HG02588 (cell line): Measurements from ENCODE around the gene ZNF550.

ENCODE experiments used
- ATAC-seq: cut with Tn5 transposase; IDR thresholded peaks from one replicate; pipeline ENCODE4 v1.9.1; 2021; ENCODE audit warnings: mild to moderate bottlenecking, moderate library complexity; ENCODE audit not compliant: unreplicated experiment

ZNF550 gene

GRCh38 chr19:57559404-57560025, at the start of gene ZNF550:
TSS of gene ZNF550 (minus strand) at chr19:57559863. CDS start at chr19:57559682, 181 bp downstream.
- ATAC-seq, result peak; percentile 96

- ATAC-seq, result no peak
These were observed 47.3 kb upstream of the ZNF550 start for GRCh38 chr19:57606931-57607330.

DNA sequence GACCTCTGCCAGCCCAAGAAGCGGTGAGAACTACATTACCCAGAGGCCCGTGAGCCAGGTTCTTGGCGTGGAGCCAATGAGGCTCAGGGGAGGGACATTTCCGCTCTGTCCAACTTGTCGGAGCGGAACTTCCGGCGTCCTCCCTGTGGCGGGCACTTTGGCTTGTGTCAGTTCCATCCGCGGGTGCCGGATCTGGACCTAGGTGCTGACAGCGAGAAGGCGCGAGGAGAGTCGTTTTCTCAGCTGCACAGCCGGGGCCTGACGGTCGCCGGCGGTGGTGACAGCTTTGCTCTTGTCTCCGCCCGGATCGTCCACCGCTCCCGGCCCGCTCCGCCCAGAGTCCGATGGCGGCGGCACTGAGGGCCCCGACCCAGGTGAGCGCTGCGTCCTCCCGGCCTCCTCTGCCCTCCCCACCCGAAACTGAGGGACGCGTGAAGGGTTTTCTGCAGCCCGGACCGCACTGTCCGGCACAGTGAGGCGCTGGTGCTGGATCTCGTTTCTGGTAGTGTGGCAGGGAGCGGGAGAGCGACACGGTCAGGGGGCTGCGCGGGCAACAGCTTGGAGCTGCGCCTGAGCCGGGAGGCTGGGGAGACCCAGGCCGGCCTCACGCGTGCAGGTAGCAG, 40.2 kb upstream of the ZNF550 start, which contains the start of gene ZNF530:
TSS of gene ZNF530 (plus strand) at position 125 of the 623 bp plus-strand sequence. CDS start 4,461 bp downstream, outside the sequence.
- peak; percentile 86 for ATAC-seq

GRCh38 chr19:57599377-57599760, 39.7 kb upstream of the ZNF550 start:
- no peak for ATAC-seq

- no peak for ATAC-seq
These were observed 27.9 kb upstream of the ZNF550 start for GRCh38 chr19:57587529-57587928.

- peak; percentile 74 for ATAC-seq
These were observed 24.1 kb upstream of the ZNF550 start, which contains the start of gene ZIK1 for GRCh38 chr19:57583521-57584416. TSS of gene ZIK1 (plus strand) at chr19:57584145. CDS start at chr19:57584357, 212 bp downstream.

DNA sequence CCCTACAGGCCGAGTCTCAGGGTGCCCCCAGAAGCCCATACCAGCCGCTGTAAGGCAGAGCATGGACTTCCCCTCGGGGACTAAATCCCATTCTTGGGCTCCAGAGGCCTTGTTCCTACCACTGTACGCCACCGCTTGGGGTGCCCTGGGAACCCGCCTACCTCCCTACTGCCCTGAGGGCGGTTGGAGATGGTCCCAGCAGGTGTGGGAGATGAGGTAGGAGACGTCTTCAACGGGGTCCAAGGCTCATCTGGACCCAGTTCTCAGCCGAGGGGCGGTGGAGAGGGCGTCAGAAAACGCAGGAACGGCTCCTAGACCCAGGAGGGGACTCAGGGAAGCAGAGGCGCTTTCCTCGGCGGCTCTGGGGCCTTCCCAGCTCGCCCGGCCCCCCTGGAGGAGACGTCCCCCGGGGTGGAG, 23.4 kb upstream of the ZNF550 start:
- ATAC-seq, result no peak

- peak; percentile 93 for ATAC-seq
These were observed 19.0 kb upstream of the ZNF550 start, which contains the start of gene ZNF416 for GRCh38 chr19:57578487-57579205. TSS of gene ZNF416 (minus strand) at chr19:57578911. CDS start at chr19:57578704, 207 bp downstream.

GRCh38 chr19:57576661-57577060, 17.0 kb upstream of the ZNF550 start:
- ATAC-seq, result no peak

DNA sequence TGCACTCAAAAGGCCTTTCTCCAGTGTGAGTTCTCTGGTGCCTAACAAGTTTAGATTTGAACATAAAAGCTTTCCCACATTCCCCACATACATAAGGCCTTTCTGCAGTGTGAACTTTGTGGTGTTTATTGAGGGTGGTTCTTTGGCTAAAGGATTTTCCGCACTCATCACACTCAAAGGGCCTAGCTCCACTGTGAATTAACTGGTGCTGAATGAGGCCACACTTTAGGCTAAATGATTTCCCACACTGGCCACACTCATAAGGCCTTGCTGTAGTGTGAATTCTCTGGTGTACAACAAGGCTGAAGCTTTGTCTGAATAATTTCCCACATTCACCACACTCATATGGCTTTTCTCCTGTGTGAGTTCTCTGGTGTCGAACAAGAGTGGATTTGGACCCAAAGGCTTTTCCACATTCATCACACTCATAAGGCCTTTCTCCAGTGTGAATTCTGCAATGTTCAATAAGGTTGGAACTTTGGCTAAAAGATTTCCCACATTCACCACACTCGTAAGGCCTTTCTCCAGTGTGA, 12.8 kb upstream of the ZNF550 start:
- no peak for ATAC-seq

GRCh38 chr19:57570707-57571106, 11.0 kb upstream of the ZNF550 start:
- ATAC-seq, result no peak

DNA sequence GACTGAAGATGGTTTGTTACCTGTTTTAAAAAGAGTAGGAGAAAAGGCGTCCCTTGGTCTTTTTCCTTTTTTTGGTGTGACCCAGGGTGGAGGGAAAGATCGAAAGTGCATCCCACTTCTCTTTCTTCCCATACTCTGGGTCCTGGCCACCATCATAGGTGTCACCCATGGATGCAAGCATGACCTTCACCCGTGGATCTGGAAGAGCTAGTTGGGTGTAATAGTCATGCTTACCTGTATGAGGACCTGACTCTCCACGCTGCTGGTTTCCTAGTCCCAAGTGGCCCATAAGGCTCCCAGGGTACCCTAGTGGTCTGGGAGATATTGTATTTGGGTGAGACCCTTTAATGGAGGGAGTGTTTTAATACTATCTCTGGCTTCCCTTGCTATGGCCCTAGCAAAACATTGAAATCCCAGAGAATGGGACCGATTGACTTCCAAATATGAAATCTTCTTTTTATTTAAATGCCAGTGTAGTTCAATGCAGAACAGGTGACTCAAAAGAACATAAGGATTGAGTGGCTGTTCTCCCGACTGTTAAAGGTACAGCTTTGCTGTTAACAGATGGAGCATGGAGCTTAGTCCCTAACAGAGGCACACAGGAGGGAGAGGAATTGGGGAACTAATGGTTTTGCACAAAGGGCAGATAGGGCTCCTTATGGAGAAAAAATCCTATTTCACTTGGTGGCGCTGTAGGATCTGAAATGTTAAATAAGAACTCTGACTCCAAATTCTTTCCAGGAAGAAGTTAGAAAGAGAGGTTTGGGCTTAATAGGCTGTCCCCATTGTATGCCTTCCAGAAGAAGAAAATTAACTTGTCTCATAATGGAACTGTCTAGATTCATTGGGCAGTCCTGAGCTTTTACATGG, 7.0 kb upstream of the ZNF550 start:
- ATAC-seq, result no peak

DNA sequence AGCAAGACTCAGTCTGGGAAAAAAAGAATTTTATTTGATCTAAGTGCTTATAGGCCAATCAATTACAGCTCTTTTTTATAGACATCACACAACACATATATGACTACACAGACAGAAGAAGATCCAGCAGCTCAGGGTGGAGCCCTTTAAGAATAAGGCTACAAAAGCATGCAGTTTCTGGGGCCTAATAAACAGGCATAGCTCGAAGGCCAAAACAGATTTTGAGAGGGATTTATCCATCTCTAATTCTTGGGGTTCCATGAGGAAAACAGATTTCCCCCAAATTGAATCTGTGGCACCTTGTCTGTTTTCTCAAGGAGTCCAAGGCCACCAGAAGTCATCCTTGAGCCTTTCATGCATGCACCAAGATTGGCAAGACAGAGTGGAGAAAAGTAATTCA, 3.9 kb upstream of the ZNF550 start:
- no peak for ATAC-seq

DNA sequence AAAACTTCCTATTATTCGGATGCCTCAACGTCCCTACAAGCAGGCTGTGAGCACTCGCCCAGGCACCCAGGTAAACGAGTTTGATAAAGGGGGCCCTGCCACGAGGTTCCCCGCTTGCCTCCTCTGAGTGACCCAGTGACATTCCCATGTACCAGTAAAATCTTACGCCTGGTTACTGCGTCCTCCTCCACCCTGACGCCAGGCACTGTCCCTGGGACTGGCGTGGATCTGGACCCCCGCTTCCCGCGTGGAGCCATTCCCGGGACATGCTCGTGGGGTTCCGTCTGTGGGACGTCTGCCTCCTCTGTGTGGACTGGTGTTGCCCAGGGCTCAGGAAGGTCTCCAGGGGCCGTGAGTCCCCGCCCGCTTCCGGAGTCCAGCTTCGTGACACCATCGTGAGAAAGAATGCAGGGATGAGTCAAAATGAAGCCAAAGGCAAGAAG, 407 bp upstream of the ZNF550 start:
- no peak for ATAC-seq

DNA sequence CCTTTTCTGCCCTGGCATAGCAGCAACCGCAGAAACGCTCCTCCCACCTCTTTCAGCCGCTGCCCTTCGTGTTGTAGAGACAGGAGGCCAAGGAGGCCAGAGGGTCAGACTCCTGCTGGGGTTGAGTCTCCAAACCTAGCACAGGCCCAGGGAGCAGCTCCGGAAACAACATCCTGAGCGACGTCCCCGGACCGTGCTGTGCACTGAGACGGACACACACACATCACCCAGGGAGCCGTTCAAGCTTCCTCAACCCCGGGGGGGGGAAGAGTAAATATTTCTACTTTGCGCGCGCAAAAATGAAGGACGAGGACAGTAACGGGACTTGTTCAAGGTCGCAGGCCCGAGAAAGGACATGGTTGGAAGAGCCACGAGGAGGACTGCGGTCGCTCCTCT, 657 bp downstream of the ZNF550 start:
- no peak for ATAC-seq

DNA sequence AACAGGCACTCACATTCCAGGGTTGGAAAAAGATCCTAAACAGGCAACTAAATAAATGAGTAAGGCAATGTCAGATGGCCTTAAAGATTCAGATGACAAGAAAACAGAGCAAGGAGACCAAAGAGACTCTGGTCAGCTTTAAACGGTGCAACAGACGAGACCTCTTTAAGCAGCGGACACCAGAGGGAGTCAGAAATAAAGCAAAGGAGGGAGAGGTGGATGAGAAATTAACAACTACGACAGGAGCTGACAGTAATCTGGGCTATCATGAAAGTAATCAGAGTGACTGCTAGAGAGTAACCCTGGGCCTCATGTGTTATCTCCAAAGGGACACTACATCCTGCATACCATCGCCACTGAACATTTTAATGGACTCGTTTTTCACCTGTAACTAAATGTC, 1.1 kb downstream of the ZNF550 start:
- no peak for ATAC-seq

- ATAC-seq, result no peak
These were observed 2.0 kb downstream of the ZNF550 start for GRCh38 chr19:57557659-57558058.

DNA sequence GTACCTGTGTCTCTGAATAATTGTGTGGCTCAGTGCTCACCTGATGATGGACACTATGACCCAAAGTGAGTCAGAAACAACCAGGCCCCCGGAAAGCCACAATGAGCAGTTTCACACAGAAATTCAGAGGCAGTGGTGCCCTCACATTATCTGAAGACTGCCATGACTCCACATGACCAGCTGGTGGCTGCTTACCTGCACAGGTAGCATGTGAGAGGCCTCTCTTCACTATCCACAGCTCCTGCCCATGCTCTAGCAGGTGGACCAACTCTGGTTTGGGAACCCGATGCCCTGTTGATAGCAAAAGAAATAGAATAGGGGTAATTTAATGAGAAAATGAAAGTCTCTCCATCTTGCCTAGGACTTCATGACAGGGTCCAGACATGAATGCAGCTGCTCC, 7.2 kb downstream of the ZNF550 start:
- no peak for ATAC-seq

GRCh38 chr19:57546513-57546912, 13.2 kb downstream of the ZNF550 start:
- ATAC-seq, result no peak
